WTC11 (cell line): ENCODE data around the gene TRIM7.
"Not testable (repeated sequence)": the region's sequence is repeated elsewhere in the genome, so short reads cannot be mapped to it uniquely, and the experiment has no call there.

ENCODE experiments used
- CREM ChIP-seq: sonication (generic); formaldehyde crosslinking; IDR thresholded peaks from 2 replicates; pipeline ENCODE4 v1.8.1; 2022; ENCODE audit warnings: mild to moderate bottlenecking, missing genetic modification reagents, moderate library complexity
- FOXP1 ChIP-seq: sonication (generic); formaldehyde crosslinking; IDR thresholded peaks from 2 replicates; pipeline ENCODE4 v1.8.0; 2022; ENCODE audit warnings: missing genetic modification reagents, mild to moderate bottlenecking, moderate library complexity, borderline replicate concordance
- GABPB1 ChIP-seq: sonication (generic); formaldehyde crosslinking; IDR thresholded peaks from 2 replicates; pipeline ENCODE4 v1.8.1; 2023; ENCODE audit warnings: mild to moderate bottlenecking, missing genetic modification reagents
- TEAD4 ChIP-seq: sonication (generic); formaldehyde crosslinking; IDR thresholded peaks from 2 replicates; pipeline ENCODE4 v1.8.0; 2022; ENCODE audit warnings: mild to moderate bottlenecking, missing genetic modification reagents
- TF ChIP-seq, protein P1 (sequence below): fragments of 200-600 bp; IDR thresholded peaks from 2 replicates; pipeline ENCODE4 v1.8.0; 2022; ENCODE audit warnings: antibody characterized with exemption
- TF ChIP-seq, protein P2 (sequence below): sonication (generic); formaldehyde crosslinking; IDR thresholded peaks from 2 replicates; pipeline ENCODE4 v1.8.0; 2022; ENCODE audit warnings: mild to moderate bottlenecking, missing genetic modification reagents

DNA sequence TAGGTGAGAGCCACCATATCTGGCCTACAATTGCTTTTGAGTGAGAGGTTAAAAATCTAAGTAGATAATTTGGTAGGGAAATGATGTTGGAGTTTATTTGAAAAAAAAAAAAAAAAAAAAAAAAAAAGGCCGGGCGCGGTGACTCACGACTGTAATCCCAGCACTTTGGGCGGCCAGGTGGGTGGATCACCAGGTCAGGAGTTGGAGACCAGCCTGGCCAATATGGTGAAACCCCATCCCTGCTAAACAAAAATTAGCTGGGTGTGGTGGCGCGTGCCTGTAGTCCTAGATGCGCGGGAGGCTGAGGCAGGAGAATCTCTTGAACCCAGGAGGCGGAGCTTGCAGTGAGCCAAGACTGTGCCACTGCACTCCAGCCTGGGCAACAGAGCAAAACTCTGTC lies 9.3 kb upstream of the TRIM7 start:
- TF ChIP-seq GABPB1 (CRISPR knock-in tag); CREM; TEAD4 (CRISPR knock-in tag); FOXP1: not testable (repeated sequence)
- TF ChIP-seq, protein P1, sequence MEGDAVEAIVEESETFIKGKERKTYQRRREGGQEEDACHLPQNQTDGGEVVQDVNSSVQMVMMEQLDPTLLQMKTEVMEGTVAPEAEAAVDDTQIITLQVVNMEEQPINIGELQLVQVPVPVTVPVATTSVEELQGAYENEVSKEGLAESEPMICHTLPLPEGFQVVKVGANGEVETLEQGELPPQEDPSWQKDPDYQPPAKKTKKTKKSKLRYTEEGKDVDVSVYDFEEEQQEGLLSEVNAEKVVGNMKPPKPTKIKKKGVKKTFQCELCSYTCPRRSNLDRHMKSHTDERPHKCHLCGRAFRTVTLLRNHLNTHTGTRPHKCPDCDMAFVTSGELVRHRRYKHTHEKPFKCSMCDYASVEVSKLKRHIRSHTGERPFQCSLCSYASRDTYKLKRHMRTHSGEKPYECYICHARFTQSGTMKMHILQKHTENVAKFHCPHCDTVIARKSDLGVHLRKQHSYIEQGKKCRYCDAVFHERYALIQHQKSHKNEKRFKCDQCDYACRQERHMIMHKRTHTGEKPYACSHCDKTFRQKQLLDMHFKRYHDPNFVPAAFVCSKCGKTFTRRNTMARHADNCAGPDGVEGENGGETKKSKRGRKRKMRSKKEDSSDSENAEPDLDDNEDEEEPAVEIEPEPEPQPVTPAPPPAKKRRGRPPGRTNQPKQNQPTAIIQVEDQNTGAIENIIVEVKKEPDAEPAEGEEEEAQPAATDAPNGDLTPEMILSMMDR = not testable (repeated sequence)
- TF ChIP-seq, protein P2, sequence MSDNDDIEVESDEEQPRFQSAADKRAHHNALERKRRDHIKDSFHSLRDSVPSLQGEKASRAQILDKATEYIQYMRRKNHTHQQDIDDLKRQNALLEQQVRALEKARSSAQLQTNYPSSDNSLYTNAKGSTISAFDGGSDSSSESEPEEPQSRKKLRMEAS (CRISPR knock-in tag) = not testable (repeated sequence)
